Keratinocyte (primary cell): ENCODE measurements around the gene ADAM22. TPM values are rescaled to one million over a fixed set of nuclear protein-coding genes. Genes with fewer than 3 reads are reported as not detected.

Experiments used
- DNase-seq: peaks from one replicate; pipeline ENCODE4 v3.0.0-alpha.2; 2011; ENCODE audit warnings: low read depth, missing footprints, low spot score
- FAIRE-seq: peaks from 2 replicates; lab custom pipeline; 2011; peaks lifted over from hg19 to GRCh38; lab: Jason Lieb, UNC
- H2AFZ ChIP-seq: 2 replicates; pipeline ENCODE4 v1.6.0; 2012; ENCODE audit warnings: low read length, control low read depth, inconsistent platforms; ENCODE audit not compliant: control insufficient read depth
- H3K27ac ChIP-seq: 2 replicates; pipeline ENCODE4 v1.5.1; 2011; ENCODE audit warnings: low read length; ENCODE audit not compliant: control insufficient read depth, insufficient read depth
- H3K27me3 ChIP-seq: 3 replicates; pipeline ENCODE4 v1.6.0; 2011; ENCODE audit warnings: low read length; ENCODE audit not compliant: control insufficient read depth, insufficient read depth; ENCODE audit errors: extremely low read depth
- H3K36me3 ChIP-seq, 2 experiments: 2 replicates in 1 of 2; 3 replicates in 1 of 2; pipeline ENCODE4 v1.5.1; 2011; ENCODE audit warnings: low read length in 2 of 2, mild to moderate bottlenecking in 1 of 2; ENCODE audit not compliant: control insufficient read depth in 2 of 2, insufficient read depth in 2 of 2; ENCODE audit errors: extremely low read depth in 1 of 2
- H3K4me1 ChIP-seq: 3 replicates; pipeline ENCODE4 v1.5.1; 2011; ENCODE audit warnings: low read length; ENCODE audit not compliant: control insufficient read depth, insufficient read depth; ENCODE audit errors: extremely low read depth
- H3K4me2 ChIP-seq: 3 replicates; pipeline ENCODE4 v1.6.0; 2011; ENCODE audit warnings: low read depth, low read length; ENCODE audit not compliant: control insufficient read depth, insufficient read depth; ENCODE audit errors: extremely low read depth
- H3K4me3 ChIP-seq, 3 experiments: fragments of 200-600 bp in 1 of 3; sonication (generic) in 1 of 3; 2 replicates in 2 of 3; 3 replicates in 1 of 3; pipeline ENCODE4 v1.5.1; 2011 to 2016; ENCODE audit warnings: low read length in 3 of 3, mild to moderate bottlenecking in 3 of 3, control low read depth in 2 of 3, inconsistent platforms in 1 of 3, low read depth in 1 of 3, mixed read lengths in 1 of 3, mixed run types in 1 of 3, moderate library complexity in 1 of 3; ENCODE audit not compliant: control insufficient read depth in 2 of 3, insufficient read depth in 2 of 3; ENCODE audit errors: extremely low read depth in 1 of 3
- H3K79me2 ChIP-seq: 2 replicates; pipeline ENCODE4 v1.6.0; 2012; ENCODE audit warnings: low read length; ENCODE audit not compliant: control insufficient read depth, insufficient read depth
- H3K9ac ChIP-seq: 3 replicates; pipeline ENCODE4 v1.6.0; 2011; ENCODE audit warnings: low read length; ENCODE audit not compliant: control insufficient read depth, insufficient read depth; ENCODE audit errors: extremely low read depth
- H3K9me1 ChIP-seq: 3 replicates; pipeline ENCODE4 v1.6.0; 2011; ENCODE audit warnings: low read length; ENCODE audit not compliant: control insufficient read depth, insufficient read depth; ENCODE audit errors: extremely low read depth
- H3K9me3 ChIP-seq: 2 replicates; pipeline ENCODE4 v1.5.1; 2012; ENCODE audit warnings: low read depth, low read length; ENCODE audit not compliant: control insufficient read depth
- H4K20me1 ChIP-seq: 3 replicates; pipeline ENCODE4 v1.6.0; 2011; ENCODE audit warnings: low read length; ENCODE audit not compliant: control insufficient read depth, insufficient read depth; ENCODE audit errors: extremely low read depth
- CTCF ChIP-seq, 3 experiments: IDR thresholded peaks in 1 of 3; conservative IDR thresholded peaks in 1 of 3; optimal IDR thresholded peaks in 1 of 3; 2 replicates in 2 of 3; 3 replicates in 1 of 3; pipeline versions ENCODE3 to v1.5.1; 2011; ENCODE audit warnings: low read length in 3 of 3, mild to moderate bottlenecking in 3 of 3, moderate library complexity in 2 of 3, control low read depth in 1 of 3, inconsistent platforms in 1 of 3; ENCODE audit not compliant: insufficient read depth in 2 of 3; ENCODE audit errors: extremely low read depth in 1 of 3
- EZH2 ChIP-seq: IDR thresholded peaks from one replicate; pipeline ENCODE4 v1.6.1; 2012; ENCODE audit warnings: inconsistent platforms, mild to moderate bottlenecking, low read length, moderate library complexity
- dilution Hi-C: fragments of 300-500 bp; cut with MboI; formaldehyde crosslinking; loops from one replicate; pipeline ENCODE4 v1.7.0; 2020; ENCODE audit warnings: low sequenced_read_pairs; ENCODE audit not compliant: extremely low pct_ligation_motif_present
- polyA plus RNA-seq, 5 experiments: library from polyadenylated mRNA; depleted of rRNA in 3 of 5; stranded (reverse) in 3 of 5; stranded (forward) in 1 of 5; unstranded in 1 of 5; fragments of >200 nt; gene quantifications; 1 replicate in 1 of 5; 2 replicates in 3 of 5; 3 replicates in 1 of 5; pipeline versions ENCODE4 v1.2.1 to v1.2.3, GENCODE V29; 2011 to 2012; ENCODE audit warnings: missing spikeins in 2 of 5, low read depth in 1 of 5, low replicate concordance in 1 of 5

ADAM22 gene
- polyA plus RNA-seq, 1 donor (not counting 4 experiments of a cell fraction or from before 2014, with no cell fraction given): 0.07 TPM

DNA sequence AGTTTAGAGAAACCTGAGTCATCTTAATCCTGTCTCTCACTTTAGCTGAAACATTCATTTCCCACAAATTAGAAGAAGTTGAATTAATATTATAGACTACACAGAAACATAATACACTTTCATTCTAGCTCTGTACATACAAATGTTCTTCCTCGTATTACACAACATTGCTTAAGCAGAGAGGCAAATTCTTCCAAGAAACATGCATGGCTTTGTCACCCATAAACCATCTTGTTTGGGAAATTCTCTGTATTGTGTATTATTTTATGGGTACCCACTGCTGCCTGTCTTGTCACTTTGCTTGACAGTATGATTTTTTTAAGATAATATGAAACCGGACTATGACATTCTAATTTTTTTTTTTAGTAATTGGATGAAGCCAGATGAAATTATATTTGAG lies 181.8 kb downstream of the ADAM22 start:
- H2AFZ ChIP-seq: no peak overlapping the region
- no peaks in the 10 kb centered on the region for H3K79me2 ChIP-seq
- no peaks in the 10 kb centered on the region for H3K9me1 ChIP-seq
- dilution Hi-C loops: no loop called here
- H4K20me1 ChIP-seq: no peaks in the 10 kb centered on the region
- FAIRE-seq: no peak
- no peaks in the 10 kb centered on the region for H3K9me3 ChIP-seq
- no peaks in the 10 kb centered on the region for H3K4me1 ChIP-seq
- H3K4me3 ChIP-seq: no peak overlapping the region
- no peak overlapping the region for H3K9ac ChIP-seq
- DNase-seq: no peak
- no peaks in the 10 kb centered on the region for H3K36me3 ChIP-seq
- H3K4me2 ChIP-seq: no peak overlapping the region
- no peak overlapping the region for H3K27ac ChIP-seq
- TF ChIP-seq EZH2 (no peak), CTCF (optimal IDR thresholded peaks at IDR 0.05 in 1 of 3, IDR thresholded peaks at IDR 0.05 in 1 of 3, conservative IDR thresholded peaks at IDR 0.05 in 1 of 3; ENCODE audit: extremely low read depth in 1 of 3, insufficient read depth in 2 of 3, low read length in 3 of 3) (no peak)
- no peaks in the 10 kb centered on the region for H3K27me3 ChIP-seq

DNA sequence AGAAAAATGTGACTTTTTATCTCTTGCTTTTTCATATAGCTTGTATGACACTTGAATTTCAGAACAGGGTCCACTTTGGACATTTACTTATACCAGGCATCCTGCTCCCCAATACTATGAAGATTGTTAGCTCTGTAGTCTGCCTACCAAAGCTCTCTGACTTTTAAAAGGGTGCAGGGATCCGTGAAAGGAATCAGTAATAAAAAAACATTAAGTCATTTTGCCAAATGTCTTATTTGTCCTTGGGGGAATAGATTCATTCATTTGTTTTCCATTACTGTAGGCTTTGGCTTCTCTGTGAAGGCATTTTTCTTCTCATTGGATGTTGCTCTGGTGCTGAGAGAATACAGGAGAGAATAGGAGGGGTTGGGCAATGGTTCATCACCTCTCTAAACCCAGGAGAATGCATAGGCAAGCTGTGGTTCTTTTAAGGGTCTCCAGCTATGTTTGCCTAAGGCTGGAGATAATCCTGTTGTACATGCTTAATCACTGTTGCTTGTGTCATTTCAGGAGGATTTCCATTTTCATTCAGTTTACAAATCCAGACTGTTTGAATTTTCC lies 182.3 kb downstream of the ADAM22 start:
- TF ChIP-seq CTCF (optimal IDR thresholded peaks at IDR 0.05 in 1 of 3, IDR thresholded peaks at IDR 0.05 in 1 of 3, conservative IDR thresholded peaks at IDR 0.05 in 1 of 3; ENCODE audit: extremely low read depth in 1 of 3, insufficient read depth in 2 of 3, low read length in 3 of 3) (no peak), EZH2 (no peak)
- FAIRE-seq (no peak), DNase-seq (no peak)

More for the DNA sequence above, 182.3 kb downstream of the ADAM22 start:
- H3K4me2 ChIP-seq: no peak overlapping the region
- no peaks in the 10 kb centered on the region for H3K9me3 ChIP-seq
- no peak overlapping the region for H3K27ac ChIP-seq
- H3K9ac ChIP-seq: no peak overlapping the region
- no peaks in the 10 kb centered on the region for H3K27me3 ChIP-seq
- H3K79me2 ChIP-seq: no peaks in the 10 kb centered on the region
- no peaks in the 10 kb centered on the region for H3K9me1 ChIP-seq
- dilution Hi-C loops: no loop called here
- H3K4me1 ChIP-seq: no peaks in the 10 kb centered on the region
- H3K36me3 ChIP-seq: no peaks in the 10 kb centered on the region
- no peaks in the 10 kb centered on the region for H4K20me1 ChIP-seq
- no peak overlapping the region for H2AFZ ChIP-seq
- H3K4me3 ChIP-seq: no peak overlapping the region
